Stimulated activated CD8-positive, alpha-beta memory T cell treated with anti-CD3 and anti-CD28 coated beads, Interleukin-15, amount 100 ng/mL, for 48 hours (primary cell): Measurements from ENCODE around the gene TBX4.
"Not testable (repeated sequence)": the region's sequence is repeated elsewhere in the genome, so short reads cannot be mapped to it uniquely, and the experiment has no call there.

Experiments used
- DNase-seq, 2 donors: peaks; one replicate each; pipeline ENCODE4 v3.0.0-alpha.2; 2020; ENCODE audit warnings: low read depth in 2 of 2

Gene TBX4

GRCh38 chr17:61429274-61429673, 22.9 kb upstream of the TBX4 start:
- DNase-seq: no peak

DNA sequence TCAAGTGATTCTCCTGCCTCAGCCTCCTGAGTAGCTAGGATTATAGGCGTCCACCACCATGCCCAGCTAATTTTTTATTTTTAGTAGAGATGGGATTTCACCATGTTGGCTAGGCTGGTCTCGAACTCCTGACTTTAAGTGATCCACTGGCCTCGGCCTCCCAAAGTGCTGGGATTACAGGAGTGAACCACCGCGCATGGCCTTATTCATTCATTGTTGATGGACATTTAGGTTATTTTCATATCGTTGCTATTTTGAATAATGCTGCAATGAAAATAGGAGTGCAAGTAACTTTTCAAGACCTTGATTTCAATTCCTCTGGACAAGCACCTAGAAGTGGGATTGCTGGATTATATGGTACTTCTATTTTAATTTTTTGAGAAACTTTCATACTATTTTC, 22.4 kb upstream of the TBX4 start:
- DNase-seq: not testable (repeated sequence)

GRCh38 chr17:61431594-61432311, 20.5 kb upstream of the TBX4 start:
- no peak for DNase-seq

- DNase-seq: no peak
Measured at GRCh38 chr17:61436273-61436672, 15.9 kb upstream of the TBX4 start.

- DNase-seq: no peak
Measured at GRCh38 chr17:61436995-61437704, 15.1 kb upstream of the TBX4 start.

DNA sequence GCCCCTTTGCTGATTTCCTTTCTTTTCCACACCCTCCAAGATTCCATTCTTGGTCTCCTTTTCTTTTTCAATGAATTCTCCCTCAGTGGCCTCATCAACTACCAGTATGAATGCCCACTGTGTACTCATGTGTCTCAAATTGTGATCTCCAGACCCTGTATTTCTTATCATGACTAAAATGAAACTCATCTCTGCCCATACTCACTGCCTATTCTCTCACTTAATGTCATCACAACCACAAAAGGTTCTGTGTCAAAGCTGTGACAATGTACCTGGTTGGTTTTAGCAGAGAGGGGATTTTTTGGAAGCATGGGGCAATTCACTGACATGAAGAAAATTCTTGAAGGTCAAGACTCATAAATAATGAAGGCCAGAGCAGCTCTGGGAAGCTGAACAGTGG, 11.5 kb upstream of the TBX4 start:
- DNase-seq: no peak

DNA sequence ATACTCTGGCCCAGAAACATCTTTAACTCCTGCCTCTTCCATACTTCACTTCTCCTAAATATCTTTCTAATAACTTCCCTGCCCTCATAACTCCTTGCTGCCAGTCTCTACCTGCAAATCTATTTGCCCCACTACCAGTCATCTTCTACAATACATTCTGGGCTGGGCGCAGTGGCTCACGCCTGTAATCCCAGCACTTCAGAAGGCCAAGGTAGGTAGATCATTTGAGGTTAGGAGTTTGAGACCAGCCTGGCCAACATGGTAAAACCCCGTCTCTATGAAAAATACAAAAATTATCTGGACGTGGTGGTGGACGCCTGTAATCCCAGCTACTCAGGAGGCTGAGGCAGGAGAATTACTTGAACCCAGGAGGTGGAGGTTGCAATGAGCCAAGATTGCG, 10.7 kb upstream of the TBX4 start:
- not testable (repeated sequence) for DNase-seq

- no peak for DNase-seq
Measured at GRCh38 chr17:61442136-61442775, 10.0 kb upstream of the TBX4 start.

DNA sequence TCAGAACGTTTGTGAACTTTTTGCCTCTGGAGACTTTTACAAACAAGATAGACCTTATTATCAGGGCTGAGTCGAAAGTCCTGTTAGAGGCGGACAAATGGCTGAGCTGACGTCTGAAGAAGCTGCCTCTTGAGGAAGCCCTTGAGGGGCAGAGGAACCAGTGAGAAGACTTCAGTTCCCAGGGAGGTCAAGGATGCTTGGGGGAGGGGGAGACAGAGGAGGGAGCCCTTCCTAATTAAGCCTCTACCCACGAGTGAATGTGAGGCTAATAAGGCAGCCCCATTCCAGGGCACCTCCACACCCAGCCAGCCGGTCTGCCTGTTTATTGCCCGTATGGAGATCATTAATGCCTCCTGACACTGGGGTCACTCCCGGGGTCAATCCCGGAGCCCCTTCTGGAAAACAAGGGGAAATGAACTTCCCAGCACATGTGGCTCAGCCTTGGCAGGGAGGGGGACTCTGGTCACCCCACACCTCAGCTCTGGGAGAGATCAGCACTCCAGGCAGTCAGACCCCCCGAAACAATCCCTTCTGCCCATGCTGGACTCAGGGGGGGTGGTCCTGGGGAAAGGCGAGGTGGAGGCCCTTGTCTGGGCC, 9.2 kb upstream of the TBX4 start:
- DNase-seq: no peak

GRCh38 chr17:61443475-61443882, 8.7 kb upstream of the TBX4 start:
- no peak for DNase-seq

DNA sequence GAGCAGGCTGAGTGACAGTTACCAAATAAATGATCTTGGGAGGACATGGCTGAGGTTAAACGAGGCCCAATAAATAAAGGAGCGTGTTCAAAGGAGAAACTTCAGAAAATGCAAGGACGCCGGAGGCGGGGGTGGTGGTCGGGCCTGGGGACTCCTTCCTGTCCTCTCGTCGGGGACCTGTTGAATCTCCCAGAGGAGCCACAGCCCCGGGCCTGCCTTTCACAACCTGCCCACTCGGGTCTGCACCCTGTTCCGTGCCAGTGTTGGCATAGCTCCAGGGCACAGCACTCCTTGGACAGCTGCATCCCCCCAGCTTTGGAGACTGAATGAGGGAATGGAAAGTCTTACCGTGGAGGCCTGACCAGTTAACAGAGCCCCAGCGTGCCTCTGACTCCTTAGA, 8.1 kb upstream of the TBX4 start:
- no peak for DNase-seq

- DNase-seq: no peak
Measured at GRCh38 chr17:61444831-61445230, 7.4 kb upstream of the TBX4 start.

DNA sequence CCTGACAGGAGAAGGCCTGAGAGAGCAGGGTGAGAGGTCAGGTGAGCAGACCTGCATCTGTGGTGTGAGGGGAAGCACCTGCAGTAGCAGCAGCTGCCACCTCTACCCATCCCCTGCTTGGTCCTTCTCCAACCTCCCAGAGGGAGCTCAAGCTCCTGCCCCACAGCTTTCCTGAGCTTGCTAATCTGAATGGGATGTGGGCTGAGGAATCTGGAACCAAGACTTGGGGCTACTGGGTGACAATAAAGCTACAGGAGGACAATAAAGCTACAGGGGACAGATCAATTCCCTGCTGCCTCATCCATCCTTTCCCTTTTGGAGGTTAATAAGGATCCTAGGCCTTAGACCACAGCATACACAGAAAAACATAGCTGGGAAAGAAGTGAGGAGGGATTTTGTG, 4.9 kb upstream of the TBX4 start:
- DNase-seq: no peak

DNA sequence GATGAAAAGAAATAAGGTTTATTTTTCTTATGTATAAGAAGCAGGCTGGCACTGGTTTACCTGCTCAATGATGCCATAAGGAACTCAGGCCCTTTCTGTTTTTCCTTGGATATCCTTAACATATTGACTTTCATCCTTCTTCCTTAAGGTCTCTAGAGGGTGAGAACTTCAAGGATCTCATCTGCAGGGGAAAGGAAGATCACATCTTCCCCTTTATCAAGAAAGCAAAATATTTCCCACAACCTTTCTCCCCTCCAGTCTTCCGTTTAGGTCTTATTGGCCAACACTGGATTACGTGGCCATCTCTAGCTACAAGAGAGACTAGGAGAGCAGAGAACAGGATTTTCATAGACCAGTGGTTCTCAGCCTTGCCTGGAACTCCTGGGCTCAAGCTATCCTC, 4.2 kb upstream of the TBX4 start:
- no peak for DNase-seq

GRCh38 chr17:61449140-61449539, 3.1 kb upstream of the TBX4 start:
- not testable (repeated sequence) for DNase-seq

- DNase-seq: no peak
Measured at GRCh38 chr17:61449707-61450640, 2.2 kb upstream of the TBX4 start.

GRCh38 chr17:61450641-61451537, 1.3 kb upstream of the TBX4 start:
- no peak for DNase-seq

DNA sequence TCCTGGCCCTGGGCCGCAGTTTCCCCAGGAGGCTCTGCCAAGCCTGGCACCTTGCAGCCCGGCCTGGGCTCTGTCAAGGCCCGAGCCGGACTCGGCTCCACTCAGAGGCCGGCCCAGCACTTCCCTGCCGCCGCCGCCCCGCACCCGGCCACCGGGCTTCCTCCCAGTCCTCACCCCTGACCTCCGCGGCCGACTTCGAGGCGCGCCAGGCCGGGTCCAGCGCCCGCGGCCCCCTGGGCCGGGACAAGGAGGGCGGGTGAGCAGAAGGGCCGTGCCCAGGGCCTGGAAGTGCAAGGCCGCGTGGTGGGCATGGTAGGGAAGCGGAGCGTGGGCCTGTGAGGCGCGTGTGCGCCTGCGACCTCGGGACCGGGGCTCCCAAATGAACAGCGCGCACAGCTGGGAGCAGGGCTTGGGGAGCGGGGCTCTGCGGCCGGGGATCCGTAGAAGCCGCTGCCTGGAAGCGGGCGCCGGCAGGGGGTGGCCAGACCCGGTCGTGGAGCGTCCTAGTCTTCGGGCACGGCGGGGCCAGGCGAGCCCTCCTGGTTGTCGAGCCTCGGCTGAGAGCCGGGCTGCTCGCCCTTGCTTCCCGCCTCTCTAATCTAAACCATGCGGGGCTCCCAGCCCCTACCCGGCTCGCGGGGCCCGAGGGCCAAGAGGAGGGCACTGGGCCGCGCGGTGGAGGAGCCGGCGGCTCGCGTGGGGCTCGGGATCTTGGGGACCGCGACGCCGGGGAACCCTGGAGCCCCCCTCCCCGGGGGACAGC, 503 bp upstream of the TBX4 start:
- DNase-seq: no peak

DNA sequence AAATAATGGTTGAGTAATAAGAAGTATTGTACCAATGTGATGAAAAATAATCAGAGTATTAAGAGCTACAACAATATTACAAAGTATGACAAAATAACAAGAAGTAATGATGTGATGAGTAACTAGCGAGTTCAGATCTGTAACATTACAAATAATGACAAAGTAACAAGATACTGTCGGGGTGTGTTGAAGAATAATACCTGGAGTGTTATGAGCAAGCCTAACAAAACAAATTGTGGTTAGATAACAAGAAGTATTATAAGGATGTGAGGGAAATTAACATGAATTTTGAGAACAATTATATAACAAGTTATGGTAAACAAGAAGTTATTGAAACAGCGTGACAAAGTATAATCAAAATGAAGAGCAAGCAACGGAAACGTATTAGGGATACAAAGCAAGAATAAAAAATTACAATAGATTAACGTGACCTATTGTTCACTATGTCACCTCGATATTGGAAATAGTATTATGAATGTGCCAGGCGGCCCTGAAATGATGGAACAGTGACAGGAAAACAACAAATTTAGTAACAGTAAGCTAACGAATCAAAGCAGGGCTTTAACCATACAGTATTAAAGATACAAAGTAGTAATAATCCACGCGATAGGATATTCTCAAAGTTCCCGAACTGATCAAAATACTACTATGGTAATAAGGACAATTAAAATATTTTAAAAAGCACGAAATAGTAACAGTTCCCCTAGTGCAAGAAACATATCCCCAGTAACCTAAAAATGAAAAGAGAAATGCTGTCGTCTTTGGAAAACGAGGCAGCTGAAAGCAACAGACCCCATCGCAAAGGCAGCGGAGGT, 1.6 kb downstream of the TBX4 start:
- DNase-seq: no peak
